Measurements from ENCODE around the gene TBC1D5. TPM values are rescaled to one million over a fixed set of nuclear protein-coding genes. Genes with fewer than 3 reads are reported as not detected.

TBC1D5 gene
- total and polyA plus RNA-seq, 2 donors (not counting 1 experiment from before 2014, with no cell fraction given): 22.6 to 111 TPM

- no peak for ATAC-seq (ENCODE audit: low read depth)
- CTCF ChIA-PET: no interaction called here
- TF ChIP-seq CTCF (IDR thresholded peaks at IDR 0.05): no peak
- no peak for TF ChIP-seq EZH2 (IDR thresholded peaks at IDR 0.05; ENCODE audit: borderline replicate concordance, insufficient read depth, low read depth, low read length, poor library complexity, severe bottlenecking)
Observed at GRCh38 chr3:17505856-17506255, 236.6 kb downstream of the TBC1D5 start.

GRCh38 chr3:17501745-17502144, 240.7 kb downstream of the TBC1D5 start:
- Histone ChIP-seq H3K27me3 (replicated peaks in 1 of 4; ENCODE audit: control extremely low read depth in 1 of 4, control insufficient read depth in 3 of 4, insufficient read depth in 4 of 4, low read length in 3 of 4) (no peaks in the 10 kb centered on the region), H3K79me2 (ENCODE audit: control insufficient read depth, insufficient read depth, low read length) (no peaks in the 10 kb centered on the region), H3K4me3 (ENCODE audit: control extremely low read depth in 1 of 5, extremely low read depth in 1 of 5, insufficient read depth in 1 of 5, low read depth in 2 of 5, low read length in 4 of 5) (no peak overlapping the region), H3K4me1 (ENCODE audit: control insufficient read depth in 2 of 2, insufficient read depth in 2 of 2, low read length in 2 of 2) (no peaks in the 10 kb centered on the region), H3K9ac (ENCODE audit: low read length) (no peak overlapping the region), H3K4me2 (replicated peaks; ENCODE audit: low read depth, low read length, poor library complexity, severe bottlenecking) (no peak overlapping the region), H2AFZ (ENCODE audit: insufficient read depth, low read depth, low read length, poor library complexity, severe bottlenecking) (no peak overlapping the region), H3K9me3 (ENCODE audit: control extremely low read depth in 1 of 3, control insufficient read depth in 2 of 3, insufficient read depth in 1 of 3, low read length in 2 of 3) (no peaks in the 10 kb centered on the region), H3K27ac (ENCODE audit: low read length in 2 of 2) (no peak overlapping the region), H4K20me1 (ENCODE audit: control insufficient read depth, insufficient read depth, low read length, poor library complexity, severe bottlenecking) (no peaks in the 10 kb centered on the region), H3K36me3 (replicated peaks in 1 of 2; ENCODE audit: control extremely low read depth in 1 of 2, control insufficient read depth in 1 of 2, extremely low read depth in 1 of 2, insufficient read depth in 2 of 2, low read length in 1 of 2) (peaks cover 4 to 11% of the 10 kb centered on the region in 2 experiments)
- TF ChIP-seq CTCF (IDR thresholded peaks at IDR 0.05) (no peak), EZH2 (IDR thresholded peaks at IDR 0.05; ENCODE audit: borderline replicate concordance, insufficient read depth, low read depth, low read length, poor library complexity, severe bottlenecking) (no peak)
- H3K4me1 Mint-ChIP-seq: no peaks in the 10 kb centered on the region
- H3K27ac Mint-ChIP-seq: no peak overlapping the region
- ChIA-PET CTCF (interaction anchor here (1.3 kb wide), 1 partner anchor 88 kb away, joined by 3 read pairs; no protein-coding TSS in a partner anchor), POLR2A (no interaction called here)
- H3K27me3 Mint-ChIP-seq: no peaks in the 10 kb centered on the region
- DNase-seq (no peak), ATAC-seq (ENCODE audit: low read depth) (no peak)
- WGBS (ENCODE audit: insufficient coverage): 100% methylated on average over 1 of the region's 2 CpGs
- intact Hi-C loops (cut with micrococcal nuclease): no loop called here
- no peak overlapping the region for H3K4me3 Mint-ChIP-seq
- H3K9me3 Mint-ChIP-seq (ENCODE audit: insufficient read depth): no peaks in the 10 kb centered on the region

More at GRCh38 chr3:17505856-17506255, 236.6 kb downstream of the TBC1D5 start:
- DNase-seq: no peak
- Mint-ChIP-seq H3K27me3 (no peaks in the 10 kb centered on the region), H3K9me3 (ENCODE audit: insufficient read depth) (no peaks in the 10 kb centered on the region), H3K4me1 (no peaks in the 10 kb centered on the region), H3K4me3 (no peak overlapping the region), H3K27ac (no peak overlapping the region)
- H4K20me1 ChIP-seq (ENCODE audit: control insufficient read depth, insufficient read depth, low read length, poor library complexity, severe bottlenecking): peaks cover 5% of the 10 kb centered on the region
- no peak overlapping the region for H3K4me2 ChIP-seq (replicated peaks; ENCODE audit: low read depth, low read length, poor library complexity, severe bottlenecking)
- H3K27ac ChIP-seq (ENCODE audit: low read length in 2 of 2): no peak overlapping the region
- no peaks in the 10 kb centered on the region for H3K4me1 ChIP-seq (ENCODE audit: control insufficient read depth in 2 of 2, insufficient read depth in 2 of 2, low read length in 2 of 2)
- H3K4me3 ChIP-seq (ENCODE audit: control extremely low read depth in 1 of 5, extremely low read depth in 1 of 5, insufficient read depth in 1 of 5, low read depth in 2 of 5, low read length in 4 of 5): no peak overlapping the region
- H3K36me3 ChIP-seq (replicated peaks in 1 of 2; ENCODE audit: control extremely low read depth in 1 of 2, control insufficient read depth in 1 of 2, extremely low read depth in 1 of 2, insufficient read depth in 2 of 2, low read length in 1 of 2): peaks cover 6 to 11% of the 10 kb centered on the region in 2 experiments
- no peaks in the 10 kb centered on the region for H3K27me3 ChIP-seq (replicated peaks in 1 of 4; ENCODE audit: control extremely low read depth in 1 of 4, control insufficient read depth in 3 of 4, insufficient read depth in 4 of 4, low read length in 3 of 4)
- no peak overlapping the region for H3K9ac ChIP-seq (ENCODE audit: low read length)
- no peak overlapping the region for H2AFZ ChIP-seq (ENCODE audit: insufficient read depth, low read depth, low read length, poor library complexity, severe bottlenecking)
- H3K79me2 ChIP-seq (ENCODE audit: control insufficient read depth, insufficient read depth, low read length): peaks cover 4% of the 10 kb centered on the region
- H3K9me3 ChIP-seq (ENCODE audit: control extremely low read depth in 1 of 3, control insufficient read depth in 2 of 3, insufficient read depth in 1 of 3, low read length in 2 of 3): no peaks in the 10 kb centered on the region
- intact Hi-C loops (cut with micrococcal nuclease): no loop called here
- POLR2A ChIA-PET: no interaction called here

All from B cell (primary cell).